ENCODE measurements around the gene GPRC5A.

Gene GPRC5A

DNA sequence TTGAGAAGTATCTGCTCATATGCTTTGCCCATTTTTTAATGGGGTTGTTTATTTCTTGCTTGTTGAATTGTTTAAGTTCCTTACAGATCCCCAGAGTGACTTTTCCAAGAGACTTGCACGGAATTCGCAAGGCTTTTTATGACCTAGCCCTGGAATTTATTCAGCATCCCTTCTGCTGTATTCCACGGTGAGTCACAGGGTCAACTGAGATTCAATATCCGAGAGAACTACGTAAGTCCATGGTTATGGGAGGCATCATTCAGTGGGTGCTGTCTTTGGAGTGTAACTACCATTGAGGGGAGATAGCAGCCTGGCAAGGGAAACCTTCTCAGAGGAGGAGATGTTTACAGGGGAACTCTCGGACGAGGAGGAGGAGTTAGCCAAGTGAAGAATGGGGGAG is 20.9 kb upstream of the GPRC5A start:
- H4K20me1 ChIP-seq (ENCODE audit: insufficient read depth, low read length), result no peaks in the 10 kb centered on the region
- no peak overlapping the region for H2AFZ ChIP-seq (ENCODE audit: low read length)
- no peaks in the 10 kb centered on the region for H3K27me3 ChIP-seq (replicated peaks; ENCODE audit: insufficient read depth, low read length)
- H3K9me2 ChIP-seq (replicated peaks; ENCODE audit: insufficient read depth, low read length), result no peaks in the 10 kb centered on the region
- no peak overlapping the region for H3K27ac ChIP-seq (ENCODE audit: low read length)
- no peaks in the 10 kb centered on the region for H3K79me2 ChIP-seq (ENCODE audit: low read length)
- no peaks in the 10 kb centered on the region for H3F3A ChIP-seq (ENCODE audit: insufficient read depth, low read length)
- H3K4me1 ChIP-seq (ENCODE audit: low read length), result no peaks in the 10 kb centered on the region
- H3K36me3 ChIP-seq (replicated peaks; ENCODE audit: insufficient read depth, low read length), result no peaks in the 10 kb centered on the region
- H3K9me3 ChIP-seq (replicated peaks; ENCODE audit: insufficient read depth, low read length), result no peaks in the 10 kb centered on the region
- no peak overlapping the region for H3K4me2 ChIP-seq (ENCODE audit: low read depth, low read length)
- no peak for DNase-seq
- H3K9ac ChIP-seq (ENCODE audit: low read length), result no peak overlapping the region
- no peak overlapping the region for H3K4me3 ChIP-seq (ENCODE audit: low read length)
- TF ChIP-seq EZH2phosphoT487 (IDR thresholded peaks at IDR 0.05; ENCODE audit: low read length) (no peak), EZH2 (optimal IDR thresholded peaks at IDR 0.05; ENCODE audit: low read depth, low read length) (no peak)
- TF ChIP-seq, protein P1, sequence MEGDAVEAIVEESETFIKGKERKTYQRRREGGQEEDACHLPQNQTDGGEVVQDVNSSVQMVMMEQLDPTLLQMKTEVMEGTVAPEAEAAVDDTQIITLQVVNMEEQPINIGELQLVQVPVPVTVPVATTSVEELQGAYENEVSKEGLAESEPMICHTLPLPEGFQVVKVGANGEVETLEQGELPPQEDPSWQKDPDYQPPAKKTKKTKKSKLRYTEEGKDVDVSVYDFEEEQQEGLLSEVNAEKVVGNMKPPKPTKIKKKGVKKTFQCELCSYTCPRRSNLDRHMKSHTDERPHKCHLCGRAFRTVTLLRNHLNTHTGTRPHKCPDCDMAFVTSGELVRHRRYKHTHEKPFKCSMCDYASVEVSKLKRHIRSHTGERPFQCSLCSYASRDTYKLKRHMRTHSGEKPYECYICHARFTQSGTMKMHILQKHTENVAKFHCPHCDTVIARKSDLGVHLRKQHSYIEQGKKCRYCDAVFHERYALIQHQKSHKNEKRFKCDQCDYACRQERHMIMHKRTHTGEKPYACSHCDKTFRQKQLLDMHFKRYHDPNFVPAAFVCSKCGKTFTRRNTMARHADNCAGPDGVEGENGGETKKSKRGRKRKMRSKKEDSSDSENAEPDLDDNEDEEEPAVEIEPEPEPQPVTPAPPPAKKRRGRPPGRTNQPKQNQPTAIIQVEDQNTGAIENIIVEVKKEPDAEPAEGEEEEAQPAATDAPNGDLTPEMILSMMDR (IDR thresholded peaks at IDR 0.05; ENCODE audit: low read length), result no peak

DNA sequence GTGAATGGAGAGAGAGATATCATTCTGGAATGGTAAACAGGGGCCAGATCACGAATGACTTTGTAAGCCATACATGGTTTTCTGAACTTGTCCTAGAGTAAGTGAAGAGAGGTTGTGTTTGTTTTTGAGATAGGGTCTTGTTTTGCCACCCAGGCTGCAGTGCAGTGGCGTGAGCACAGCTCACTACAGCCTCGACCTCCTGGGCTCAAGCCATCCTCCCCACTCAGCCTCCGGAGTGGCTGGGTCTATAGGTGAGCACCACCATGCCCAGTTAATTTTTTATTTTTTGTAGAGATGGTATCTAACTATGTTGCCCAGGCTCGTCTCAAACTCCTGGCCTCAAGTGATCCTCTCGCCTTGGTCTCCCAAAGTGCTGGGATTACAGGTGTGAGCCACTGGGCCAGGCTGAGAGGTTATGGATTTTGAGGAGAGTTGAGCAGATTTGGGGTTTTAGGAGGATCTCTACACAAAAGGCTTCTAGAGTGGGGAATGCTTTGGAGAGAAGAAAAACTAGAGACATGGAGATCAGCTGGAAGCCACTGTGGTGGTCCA is 19.7 kb upstream of the GPRC5A start:
- no peak overlapping the region for H2AFZ ChIP-seq (ENCODE audit: low read length)
- H4K20me1 ChIP-seq (ENCODE audit: insufficient read depth, low read length), result no peaks in the 10 kb centered on the region
- no peak overlapping the region for H3K9ac ChIP-seq (ENCODE audit: low read length)
- H3K4me3 ChIP-seq (ENCODE audit: low read length), result no peak overlapping the region
- no peaks in the 10 kb centered on the region for H3K9me3 ChIP-seq (replicated peaks; ENCODE audit: insufficient read depth, low read length)
- H3K27me3 ChIP-seq (replicated peaks; ENCODE audit: insufficient read depth, low read length), result no peaks in the 10 kb centered on the region
- H3K36me3 ChIP-seq (replicated peaks; ENCODE audit: insufficient read depth, low read length), result no peaks in the 10 kb centered on the region
- H3K27ac ChIP-seq (ENCODE audit: low read length), result no peak overlapping the region
- no peaks in the 10 kb centered on the region for H3F3A ChIP-seq (ENCODE audit: insufficient read depth, low read length)
- no peaks in the 10 kb centered on the region for H3K9me2 ChIP-seq (replicated peaks; ENCODE audit: insufficient read depth, low read length)
- TF ChIP-seq EZH2 (optimal IDR thresholded peaks at IDR 0.05; ENCODE audit: low read depth, low read length), result no peak
- H3K4me2 ChIP-seq (ENCODE audit: low read depth, low read length), result no peak overlapping the region
- no peaks in the 10 kb centered on the region for H3K4me1 ChIP-seq (ENCODE audit: low read length)
- DNase-seq, result no peak
- H3K79me2 ChIP-seq (ENCODE audit: low read length), result no peaks in the 10 kb centered on the region

DNA sequence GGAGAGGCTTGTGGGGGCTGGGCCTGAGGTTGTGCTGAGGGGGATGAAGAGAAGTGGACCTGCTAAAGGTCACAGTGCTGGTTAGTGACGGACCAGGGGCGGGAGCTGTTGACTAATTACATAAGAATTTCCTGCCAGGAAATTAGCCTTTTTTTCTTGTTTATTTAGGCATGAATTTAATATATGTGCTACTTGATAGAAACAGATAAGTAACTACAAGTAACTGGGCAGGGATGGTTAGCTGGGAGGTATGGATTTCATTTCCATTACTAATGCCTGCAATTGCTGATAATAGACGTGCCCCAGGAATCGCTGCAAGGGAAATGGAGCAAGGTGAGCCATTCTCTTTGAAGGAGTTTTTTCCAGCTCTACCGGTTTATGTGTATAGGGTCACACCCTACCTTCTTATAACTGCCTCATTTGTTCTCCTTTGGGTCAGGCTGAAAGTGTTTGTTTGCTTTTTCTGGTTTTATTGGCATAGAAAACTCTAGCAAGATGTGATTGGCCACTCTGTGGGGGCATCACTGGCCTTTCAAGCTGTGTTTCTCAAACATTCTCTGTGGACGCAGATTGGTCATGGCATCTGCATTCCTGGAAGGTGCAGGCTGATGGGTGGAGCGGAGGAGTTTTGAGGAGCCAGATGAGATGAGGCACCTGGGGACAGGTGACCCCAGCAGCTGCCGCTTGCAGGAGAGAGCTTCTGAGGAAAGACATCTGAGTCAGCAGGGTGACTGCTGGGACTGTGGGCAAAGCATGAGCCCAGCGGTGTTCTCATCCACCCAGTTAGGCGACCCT is 19.0 kb upstream of the GPRC5A start:
- H4K20me1 ChIP-seq (ENCODE audit: insufficient read depth, low read length), result no peaks in the 10 kb centered on the region
- H3K9me3 ChIP-seq (replicated peaks; ENCODE audit: insufficient read depth, low read length), result no peaks in the 10 kb centered on the region
- no peak for DNase-seq
- no peak overlapping the region for H3K4me2 ChIP-seq (ENCODE audit: low read depth, low read length)
- H3K9ac ChIP-seq (ENCODE audit: low read length), result no peak overlapping the region
- H3K79me2 ChIP-seq (ENCODE audit: low read length), result no peaks in the 10 kb centered on the region
- no peaks in the 10 kb centered on the region for H3F3A ChIP-seq (ENCODE audit: insufficient read depth, low read length)
- no peak for TF ChIP-seq EZH2 (optimal IDR thresholded peaks at IDR 0.05; ENCODE audit: low read depth, low read length)
- TF ChIP-seq EZH2phosphoT487 (IDR thresholded peaks at IDR 0.05; ENCODE audit: low read length), result no peak
- TF ChIP-seq, protein P1 (IDR thresholded peaks at IDR 0.05; ENCODE audit: low read length), result no peak
- no peaks in the 10 kb centered on the region for H3K36me3 ChIP-seq (replicated peaks; ENCODE audit: insufficient read depth, low read length)
- no peaks in the 10 kb centered on the region for H3K9me2 ChIP-seq (replicated peaks; ENCODE audit: insufficient read depth, low read length)
- no peaks in the 10 kb centered on the region for H3K27me3 ChIP-seq (replicated peaks; ENCODE audit: insufficient read depth, low read length)
- H2AFZ ChIP-seq (ENCODE audit: low read length), result no peak overlapping the region
- H3K27ac ChIP-seq (ENCODE audit: low read length), result no peak overlapping the region
- no peak overlapping the region for H3K4me3 ChIP-seq (ENCODE audit: low read length)
- H3K4me1 ChIP-seq (ENCODE audit: low read length), result no peaks in the 10 kb centered on the region

DNA sequence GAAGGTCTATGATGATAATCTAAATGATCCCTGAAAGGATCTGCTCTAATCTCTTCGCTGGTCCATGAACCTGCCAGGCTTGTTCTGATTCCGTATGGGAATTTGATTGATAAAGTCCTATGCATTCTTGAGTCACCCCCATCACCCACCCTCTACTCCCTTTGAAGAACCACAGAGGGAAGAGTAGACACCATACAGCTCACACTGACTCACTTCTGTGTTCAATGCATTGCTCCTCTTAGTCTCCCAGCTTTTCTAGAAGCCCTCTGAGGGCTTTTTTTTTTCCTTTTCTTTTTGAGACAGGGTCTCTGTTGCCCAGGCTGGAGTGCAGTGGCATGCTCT is 18.5 kb upstream of the GPRC5A start:
- no peaks in the 10 kb centered on the region for H3K9me3 ChIP-seq (replicated peaks; ENCODE audit: insufficient read depth, low read length)
- no peak for DNase-seq
- no peaks in the 10 kb centered on the region for H4K20me1 ChIP-seq (ENCODE audit: insufficient read depth, low read length)
- no peaks in the 10 kb centered on the region for H3K36me3 ChIP-seq (replicated peaks; ENCODE audit: insufficient read depth, low read length)
- TF ChIP-seq, protein P1 (IDR thresholded peaks at IDR 0.05; ENCODE audit: low read length), result no peak
- H3K27ac ChIP-seq (ENCODE audit: low read length), result no peak overlapping the region
- H2AFZ ChIP-seq (ENCODE audit: low read length), result no peak overlapping the region
- no peaks in the 10 kb centered on the region for H3F3A ChIP-seq (ENCODE audit: insufficient read depth, low read length)
- no peak overlapping the region for H3K9ac ChIP-seq (ENCODE audit: low read length)
- H3K79me2 ChIP-seq (ENCODE audit: low read length), result no peaks in the 10 kb centered on the region
- no peaks in the 10 kb centered on the region for H3K9me2 ChIP-seq (replicated peaks; ENCODE audit: insufficient read depth, low read length)
- H3K4me2 ChIP-seq (ENCODE audit: low read depth, low read length), result no peak overlapping the region
- no peaks in the 10 kb centered on the region for H3K4me1 ChIP-seq (ENCODE audit: low read length)
- no peaks in the 10 kb centered on the region for H3K27me3 ChIP-seq (replicated peaks; ENCODE audit: insufficient read depth, low read length)
- H3K4me3 ChIP-seq (ENCODE audit: low read length), result no peak overlapping the region

Data from MM.1S (cell line).